GM10266 (cell line): Measurements from ENCODE around the gene NUP54.

Experiments
- DNase-seq: peaks from one replicate; pipeline ENCODE4 v3.0.0; 2012; ENCODE audit errors: extremely low spot score
- CTCF ChIP-seq: IDR thresholded peaks from 2 replicates; pipeline ENCODE4 v1.5.1; 2012; ENCODE audit warnings: mild to moderate bottlenecking, low read depth; ENCODE audit not compliant: control insufficient read depth, insufficient read depth; ENCODE audit errors: missing control alignments

The NUP54 gene

DNA sequence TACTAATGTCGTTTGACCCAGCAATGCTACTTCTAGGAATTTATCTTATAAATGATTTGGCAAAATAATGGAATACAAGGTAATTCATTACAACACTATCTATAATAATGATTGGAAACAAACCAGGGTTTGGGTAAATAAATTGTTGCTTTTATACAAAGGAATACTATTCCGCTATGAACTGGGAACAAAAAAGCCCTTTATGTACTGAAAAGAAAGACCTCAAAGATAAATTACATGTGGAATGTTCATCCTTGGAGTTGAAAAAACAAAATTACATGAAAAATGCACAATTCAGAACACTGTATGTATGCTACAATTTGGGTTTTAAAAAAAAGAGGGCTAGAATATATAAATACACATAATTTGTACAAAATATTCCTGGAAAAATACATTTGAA, 5.2 kb upstream of the NUP54 start:
- no peak for DNase-seq
- no peak for TF ChIP-seq CTCF

DNA sequence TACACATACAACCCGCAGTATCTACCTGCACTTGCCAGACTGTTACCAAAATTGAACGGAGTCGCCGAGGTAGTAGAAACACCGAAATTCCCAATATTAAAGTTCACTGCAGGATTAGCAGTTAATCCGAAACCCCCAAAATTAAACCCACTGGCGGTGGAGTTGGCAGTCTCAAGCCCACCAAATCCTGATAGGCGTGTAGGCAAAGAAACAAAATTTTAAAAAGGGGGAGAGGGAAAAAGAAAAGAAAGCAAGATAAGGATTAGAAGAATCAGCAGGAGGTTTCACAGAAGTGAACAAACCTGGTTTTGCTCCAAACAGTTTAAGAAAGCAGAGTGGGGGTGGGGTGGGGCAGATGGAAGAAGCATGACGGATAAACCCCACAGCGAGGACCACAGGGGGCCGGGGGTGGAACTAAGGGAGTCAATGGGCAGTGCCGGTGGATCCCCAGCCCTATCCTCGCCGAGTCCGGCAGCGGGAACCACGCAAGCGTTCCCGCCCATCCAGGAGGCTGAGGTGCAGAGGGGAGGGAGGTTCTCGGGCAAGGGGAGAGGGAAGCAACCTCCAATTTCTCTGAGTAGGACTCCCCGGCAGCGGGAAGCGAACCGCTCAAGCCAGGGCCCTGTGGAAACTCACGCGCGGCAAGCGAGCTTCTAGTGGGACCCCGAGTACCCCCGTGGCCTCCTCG, 599 bp downstream of the NUP54 start:
- TF ChIP-seq CTCF, result no peak
- peak; percentile 53 for DNase-seq

- DNase-seq, result no peak
- TF ChIP-seq CTCF, result no peak
Measured at GRCh38 chr4:76144546-76144945, 3.7 kb downstream of the NUP54 start.

DNA sequence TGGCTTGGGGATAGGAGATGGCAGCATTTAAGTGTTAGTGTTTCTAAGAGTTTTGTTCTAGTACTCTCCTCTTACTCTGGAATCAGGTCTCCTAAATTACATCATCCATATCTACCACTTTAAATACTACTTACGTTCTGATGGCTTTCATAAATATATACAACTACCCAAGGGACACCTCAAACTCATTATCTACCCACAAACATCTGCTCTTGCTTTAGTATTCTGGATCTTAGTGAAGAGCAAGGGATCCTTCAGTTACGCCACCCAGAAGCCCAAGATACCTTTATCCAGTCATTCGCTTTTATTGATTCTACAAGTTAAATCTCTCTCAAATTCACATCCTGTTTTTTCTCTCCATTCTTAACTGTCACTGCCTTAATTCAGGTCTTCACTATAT, 7.0 kb downstream of the NUP54 start:
- no peak for TF ChIP-seq CTCF
- no peak for DNase-seq

- no peak for TF ChIP-seq CTCF
- no peak for DNase-seq
Measured at GRCh38 chr4:76127754-76128153, 20.4 kb downstream of the NUP54 start.

- DNase-seq, result no peak
- TF ChIP-seq CTCF, result no peak
Measured at GRCh38 chr4:76125816-76126215, 22.4 kb downstream of the NUP54 start.

- TF ChIP-seq CTCF, result no peak
- DNase-seq, result no peak
Measured at GRCh38 chr4:76120199-76120598, 28.0 kb downstream of the NUP54 start.
